Activated gamma-delta T cell (primary cell): ENCODE results near the gene TNIK.
"Not testable (repeated sequence)": the region's sequence is repeated elsewhere in the genome, so short reads cannot be mapped to it uniquely, and the experiment has no call there.

ENCODE experiments used
- DNase-seq: peaks from one replicate; lab custom pipeline; 2025; lab: John Stamatoyannopoulos, UW

TNIK gene

GRCh38 chr3:171384101-171384891 lies 75.9 kb downstream of the TNIK start:
- no peak for DNase-seq

- DNase-seq = no peak
Observed at GRCh38 chr3:171383206-171384018, 76.8 kb downstream of the TNIK start.

- not testable (repeated sequence) for DNase-seq
Observed at GRCh38 chr3:171382347-171382746, 77.9 kb downstream of the TNIK start.

GRCh38 chr3:171380711-171381425 lies 79.3 kb downstream of the TNIK start:
- no peak for DNase-seq

GRCh38 chr3:171379961-171380483 lies 80.2 kb downstream of the TNIK start:
- DNase-seq = no peak

GRCh38 chr3:171379281-171379680 lies 80.9 kb downstream of the TNIK start:
- no peak for DNase-seq

- no peak for DNase-seq
Observed at GRCh38 chr3:171378586-171378985, 81.6 kb downstream of the TNIK start.

- no peak for DNase-seq
Observed at GRCh38 chr3:171377859-171378258, 82.3 kb downstream of the TNIK start.

GRCh38 chr3:171376596-171376947 lies 83.6 kb downstream of the TNIK start:
- no peak for DNase-seq

GRCh38 chr3:171375666-171376595 lies 84.3 kb downstream of the TNIK start:
- DNase-seq = no peak

GRCh38 chr3:171374661-171375285 lies 85.4 kb downstream of the TNIK start:
- DNase-seq = no peak

- no peak for DNase-seq
Observed at GRCh38 chr3:171374260-171374659, 85.9 kb downstream of the TNIK start.

- DNase-seq = no peak
Observed at GRCh38 chr3:171373711-171374110, 86.5 kb downstream of the TNIK start.

GRCh38 chr3:171372694-171373093 lies 87.5 kb downstream of the TNIK start:
- DNase-seq = no peak

- DNase-seq = no peak
Observed at GRCh38 chr3:171371354-171371753, 88.9 kb downstream of the TNIK start.

- no peak for DNase-seq
Observed at GRCh38 chr3:171369156-171369555, 91.0 kb downstream of the TNIK start.

- DNase-seq = not testable (repeated sequence)
Observed at GRCh38 chr3:171366738-171367137, 93.5 kb downstream of the TNIK start.

- no peak for DNase-seq
Observed at GRCh38 chr3:171366043-171366442, 94.2 kb downstream of the TNIK start.

- no peak for DNase-seq
Observed at GRCh38 chr3:171365489-171365888, 94.7 kb downstream of the TNIK start.

- DNase-seq = no peak
Observed at GRCh38 chr3:171364500-171364899, 95.7 kb downstream of the TNIK start.

- no peak for DNase-seq
Observed at GRCh38 chr3:171363202-171363601, 97.0 kb downstream of the TNIK start.
